A549 (cell line): ENCODE data around the gene ITFG1. TPM values are rescaled to one million over a fixed set of nuclear protein-coding genes. Genes with fewer than 3 reads are reported as not detected.
A peak's percentile ranks its signal among the peaks of the same experiment; 100 is the strongest.

ENCODE experiments used
- ATAC-seq, 2 experiments: fragments of 200-7000 bp in 1 of 2; fragments of >200 bp in 1 of 2; cut with Nextera tagmentation in 1 of 2; cut with Tn5 transposase in 1 of 2; 3 replicates each; pipeline versions ENCODE4 v1.8.0 to v1.9.1; 2018 to 2020; ENCODE audit warnings: mild to moderate bottlenecking in 1 of 2, moderate library complexity in 1 of 2
- CTCF ChIA-PET: fragments of 300-600 bp; sonication (Branson Sonifier 250); formaldehyde crosslinking; extraction: SDS; loops from one replicate; lab custom pipeline; 2021; ENCODE audit warnings: antibody characterized with exemption, inconsistent platforms; lab: Yijun Ruan, JAX
- POLR2A ChIA-PET: fragments of 350-600 bp; formaldehyde crosslinking; extraction: SDS; loops from one replicate; lab custom pipeline; 2021; ENCODE audit warnings: antibody characterized with exemption, inconsistent platforms; lab: Yijun Ruan, JAX
- DNase-seq, 2 experiments: peaks; one replicate each; pipeline versions ENCODE4 v3.0.0 to v3.0.0-alpha.2; 2011 to 2016; ENCODE audit warnings: low read depth in 1 of 2, low spot score in 1 of 2
- FAIRE-seq: peaks from 2 replicates; lab custom pipeline; 2011; peaks lifted over from hg19 to GRCh38; lab: Jason Lieb, UNC
- H3K27ac ChIP-seq, 2 experiments: fragments of >200 bp; sonication (Bioruptor Twin); formaldehyde crosslinking; 3 replicates each; pipeline ENCODE4 v1.5.1; 2016 to 2017
- H3K4me1 ChIP-seq: fragments of >200 bp; sonication (Bioruptor Twin); formaldehyde crosslinking; 3 replicates; pipeline ENCODE4 v1.6.1; 2016
- H3K4me2 ChIP-seq: fragments of >200 bp; sonication (Bioruptor Twin); formaldehyde crosslinking; 3 replicates; pipeline ENCODE4 v1.6.1; 2016
- H3K4me3 ChIP-seq: fragments of >200 bp; sonication (Bioruptor Twin); formaldehyde crosslinking; 3 replicates; pipeline ENCODE4 v1.5.1; 2016
- H3K9me3 ChIP-seq: fragments of >200 bp; sonication (Bioruptor Twin); formaldehyde crosslinking; 3 replicates; pipeline ENCODE4 v1.6.1; 2016
- CHD4 ChIP-seq: fragments of 200-600 bp; sonication (generic); IDR thresholded peaks from 2 replicates; pipeline ENCODE4 v1.6.1; 2016; ENCODE audit warnings: antibody characterized with exemption, mild to moderate bottlenecking, borderline replicate concordance
- EHF ChIP-seq: fragments of 250-450 bp; sonication (Bioruptor Pico); IDR thresholded peaks from 2 replicates; pipeline ENCODE4 v1.5.0; 2020; ENCODE audit warnings: mild to moderate bottlenecking
- EHMT2 ChIP-seq: fragments of 200-600 bp; sonication (generic); IDR thresholded peaks from 2 replicates; pipeline ENCODE4 v1.6.1; 2016; ENCODE audit warnings: antibody characterized with exemption, low read depth, mild to moderate bottlenecking, moderate library complexity
- EP300 ChIP-seq, 2 experiments: fragments of >200 bp; sonication (Bioruptor Twin); formaldehyde crosslinking; IDR thresholded peaks; 2 replicates in 1 of 2; 3 replicates in 1 of 2; pipeline ENCODE4 v1.6.1; 2016 to 2017
- ESRRA ChIP-seq: fragments of 150-350 bp; IDR thresholded peaks from 2 replicates; pipeline ENCODE4 v1.6.1; 2014; ENCODE audit warnings: mild to moderate bottlenecking, low read length, borderline replicate concordance
- FOSL2 ChIP-seq, 2 experiments: fragments of 450-650 bp in 1 of 2; fragments of >200 bp in 1 of 2; sonication (Bioruptor Twin) in 1 of 2; formaldehyde crosslinking; IDR thresholded peaks; 2 replicates each; pipeline versions ENCODE4 v1.5.0 to v1.6.1; 2016 to 2020; ENCODE audit warnings: mild to moderate bottlenecking in 1 of 2, moderate library complexity in 1 of 2
- FOXS1 ChIP-seq: fragments of 250-450 bp; sonication (Bioruptor Pico); IDR thresholded peaks from 2 replicates; pipeline ENCODE4 v1.5.0; 2020; ENCODE audit warnings: mild to moderate bottlenecking, moderate library complexity
- HOXA7 ChIP-seq: fragments of 250-450 bp; sonication (Bioruptor Pico); IDR thresholded peaks from 2 replicates; pipeline ENCODE4 v1.5.0; 2020; ENCODE audit warnings: mild to moderate bottlenecking, moderate library complexity
- HOXB13 ChIP-seq: fragments of 250-450 bp; sonication (Bioruptor Pico); IDR thresholded peaks from 2 replicates; pipeline ENCODE4 v1.5.0; 2020; ENCODE audit warnings: low read depth, mild to moderate bottlenecking, moderate library complexity
- HOXB5 ChIP-seq: fragments of 250-450 bp; sonication (Bioruptor Pico); IDR thresholded peaks from 2 replicates; pipeline ENCODE4 v1.5.0; 2020; ENCODE audit warnings: mild to moderate bottlenecking, moderate library complexity
- JUN ChIP-seq, 2 experiments: fragments of >200 bp; sonication (Bioruptor Twin); formaldehyde crosslinking; IDR thresholded peaks; 2 replicates in 1 of 2; 3 replicates in 1 of 2; pipeline ENCODE4 v1.6.1; 2016 to 2017
- KDM5A ChIP-seq: fragments of 200-600 bp; sonication (generic); IDR thresholded peaks from 2 replicates; pipeline ENCODE4 v1.6.1; 2016; ENCODE audit warnings: antibody characterized with exemption, mild to moderate bottlenecking
- MAFK ChIP-seq: fragments of 450-650 bp; IDR thresholded peaks from 2 replicates; pipeline ENCODE4 v1.6.1; 2014; ENCODE audit not compliant: partially characterized antibody
- NFE2L2 ChIP-seq: fragments of 150-350 bp; conservative IDR thresholded peaks from 2 replicates; pipeline ENCODE4 v1.6.1; 2014; ENCODE audit warnings: low read length
- PHF8 ChIP-seq: fragments of 200-600 bp; sonication (generic); IDR thresholded peaks from 2 replicates; pipeline ENCODE4 v1.6.1; 2016; ENCODE audit warnings: low read depth, mild to moderate bottlenecking, antibody characterized with exemption, moderate library complexity, borderline replicate concordance
- POLR2A ChIP-seq: IDR thresholded peaks from 2 replicates; pipeline ENCODE4 v1.6.1; 2012; ENCODE audit warnings: mild to moderate bottlenecking, low read length
- RAD21 ChIP-seq, 2 experiments: fragments of >200 bp in 1 of 2; sonication (Bioruptor Twin) in 1 of 2; formaldehyde crosslinking in 1 of 2; IDR thresholded peaks in 1 of 2; conservative IDR thresholded peaks in 1 of 2; 2 replicates in 1 of 2; 3 replicates in 1 of 2; pipeline ENCODE4 v1.6.1; 2012 to 2018; ENCODE audit warnings: inconsistent platforms in 1 of 2
- RFX5 ChIP-seq: fragments of 450-650 bp; IDR thresholded peaks from 2 replicates; pipeline ENCODE4 v1.7.1; 2014; ENCODE audit warnings: antibody characterized with exemption, mild to moderate bottlenecking, moderate library complexity
- SMC3 ChIP-seq: fragments of >200 bp; sonication (Bioruptor Twin); formaldehyde crosslinking; IDR thresholded peaks from 3 replicates; pipeline ENCODE4 v1.6.1; 2018; ENCODE audit warnings: inconsistent platforms
- SREBF2 ChIP-seq: fragments of 450-650 bp; IDR thresholded peaks from 2 replicates; pipeline ENCODE4 v1.6.1; 2014; ENCODE audit warnings: mild to moderate bottlenecking, moderate library complexity
- TP53 ChIP-seq: fragments of 250-450 bp; sonication (Bioruptor Pico); IDR thresholded peaks from 2 replicates; pipeline ENCODE4 v1.5.0; 2021; ENCODE audit warnings: mild to moderate bottlenecking, moderate library complexity
- ZC3H11A ChIP-seq: fragments of 450-650 bp; IDR thresholded peaks from 2 replicates; pipeline ENCODE4 v1.6.1; 2014; ENCODE audit warnings: antibody characterized with exemption, mild to moderate bottlenecking
- WGBS: methylation state at CpG from one replicate; pipeline ENCODE4 v1.1.6; 2017; ENCODE audit errors: missing lambda C conversion rate; 5-methylcytosine and 5-hydroxymethylcytosine counted together
- polyA plus RNA-seq, 4 experiments: library from polyadenylated mRNA; depleted of rRNA in 3 of 4; stranded (reverse); fragments of >200 nt; fragmentation: RNase III in 1 of 4; extraction: RNeasy Plus Mini Kit Qiagen cat#74134 plus additional on column Dnase treatment in 1 of 4; gene quantifications; 2 replicates in 3 of 4; 3 replicates in 1 of 4; pipeline ENCODE4 v1.2.3, GENCODE V29; 2011 to 2017
- TF ChIP-seq, protein P1 (sequence below): IDR thresholded peaks from 2 replicates; pipeline ENCODE4 v1.6.1; 2012
- TF ChIP-seq, protein P2 (sequence below): IDR thresholded peaks from 2 replicates; pipeline ENCODE4 v1.6.1; 2012
- TF ChIP-seq, protein P3 (sequence below): fragments of >200 bp; sonication (Bioruptor Twin); formaldehyde crosslinking; IDR thresholded peaks from 3 replicates; pipeline ENCODE4 v1.6.1; 2016
- TF ChIP-seq, protein P4 (sequence below): fragments of >200 bp; sonication (Bioruptor Twin); formaldehyde crosslinking; IDR thresholded peaks from 3 replicates; pipeline ENCODE4 v1.5.1; 2016
- TF ChIP-seq, protein P5 (sequence below): fragments of 450-650 bp; IDR thresholded peaks from 2 replicates; pipeline ENCODE4 v1.6.1; 2014; ENCODE audit warnings: antibody characterized with exemption
- TF ChIP-seq, protein P6 (sequence below): IDR thresholded peaks from 2 replicates; pipeline ENCODE4 v1.6.1; 2012; ENCODE audit warnings: low read depth, borderline replicate concordance

Gene ITFG1
- polyA plus RNA-seq, 2 of the 4 experiments (the other 2 are of a cell fraction): 32.9 to 112 TPM

DNA sequence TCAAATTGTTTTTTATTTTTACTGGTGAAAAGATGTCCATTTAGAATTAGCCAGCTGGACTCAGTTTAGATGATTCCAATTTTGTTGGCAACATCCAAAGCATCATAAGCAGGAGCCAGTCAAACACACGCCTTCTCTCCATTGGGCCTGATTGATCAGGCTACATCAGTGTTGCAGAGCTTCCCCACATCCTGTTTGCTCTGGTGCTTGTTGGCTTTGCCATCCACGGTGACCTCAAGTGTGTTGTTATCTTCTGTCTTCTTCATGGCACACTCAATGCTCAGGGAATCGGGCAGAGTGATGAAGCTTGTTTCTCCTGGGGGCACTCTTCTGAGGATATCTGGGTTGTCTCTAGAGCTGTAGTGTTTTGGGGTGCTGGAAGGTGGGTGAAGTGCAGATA, 310.8 kb downstream of the ITFG1 start (continued):
- TF ChIP-seq RFX5 (no peak), KDM5A (no peak), TP53 (CRISPR knock-in tag) (no peak), NFE2L2 (no peak), SREBF2 (no peak), EHMT2 (no peak), HOXA7 (CRISPR knock-in tag) (no peak), FOSL2 (IDR thresholded peaks at IDR 0.05) (no peak), FOSL2 (CRISPR knock-in tag; IDR thresholded peaks at IDR 0.05) (no peak), EHF (CRISPR knock-in tag) (no peak), MAFK (no peak), FOXS1 (CRISPR knock-in tag) (no peak)
- TF ChIP-seq, protein P1, sequence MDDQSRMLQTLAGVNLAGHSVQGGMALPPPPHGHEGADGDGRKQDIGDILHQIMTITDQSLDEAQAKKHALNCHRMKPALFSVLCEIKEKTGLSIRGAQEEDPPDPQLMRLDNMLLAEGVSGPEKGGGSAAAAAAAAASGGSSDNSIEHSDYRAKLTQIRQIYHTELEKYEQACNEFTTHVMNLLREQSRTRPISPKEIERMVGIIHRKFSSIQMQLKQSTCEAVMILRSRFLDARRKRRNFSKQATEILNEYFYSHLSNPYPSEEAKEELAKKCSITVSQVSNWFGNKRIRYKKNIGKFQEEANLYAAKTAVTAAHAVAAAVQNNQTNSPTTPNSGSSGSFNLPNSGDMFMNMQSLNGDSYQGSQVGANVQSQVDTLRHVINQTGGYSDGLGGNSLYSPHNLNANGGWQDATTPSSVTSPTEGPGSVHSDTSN: no peak

DNA sequence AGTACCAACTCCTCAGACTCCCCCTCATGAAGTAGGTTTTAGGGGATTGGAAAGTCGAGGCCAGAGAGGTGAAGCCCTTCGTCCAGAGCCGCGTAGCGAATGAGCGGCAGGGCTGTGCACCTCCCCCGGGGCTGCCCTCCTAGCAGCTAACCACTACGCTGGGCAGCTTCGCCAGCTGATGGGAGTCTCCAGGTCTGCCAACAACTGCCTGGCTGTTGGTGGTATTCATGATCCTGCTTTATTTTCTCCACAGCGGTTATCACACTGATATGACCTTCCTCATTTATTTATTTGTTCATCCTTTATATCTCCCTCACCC, 316.3 kb downstream of the ITFG1 start:
- 18% methylated on average over 10 of the region's 10 CpGs for WGBS
- ATAC-seq: peak; percentile 35 to 64
- FAIRE-seq: no peak
- POLR2A ChIA-PET: interaction anchor here (1.5 to 2.0 kb wide), 3 partner anchors 107 to 1020 kb away, joined by 3 to 19 read pairs (median 8); partner anchors contain the start of genes ITFG1 and PHKB
- Histone ChIP-seq H3K4me1 (peaks cover 12% of the 10 kb centered on the region; the same call in 2 of the 3 replicates), H3K4me3 (peak overlapping the region; percentile 69), H3K9me3 (no peaks in the 10 kb centered on the region)
- TF ChIP-seq EP300 (IDR thresholded peaks at IDR 0.05) (no peak), RAD21 (conservative IDR thresholded peaks at IDR 0.05 in 1 of 2, IDR thresholded peaks at IDR 0.05 in 1 of 2) (peak in 1 of 2 experiments; percentile 1; a peak in 1 of 5 replicates), CHD4 (no peak), JUN (IDR thresholded peaks at IDR 0.05) (no peak), ZC3H11A (no peak)
- TF ChIP-seq, protein P2, sequence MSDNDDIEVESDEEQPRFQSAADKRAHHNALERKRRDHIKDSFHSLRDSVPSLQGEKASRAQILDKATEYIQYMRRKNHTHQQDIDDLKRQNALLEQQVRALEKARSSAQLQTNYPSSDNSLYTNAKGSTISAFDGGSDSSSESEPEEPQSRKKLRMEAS: peak; percentile 58; the same call in 1 of the 2 replicates
- TF ChIP-seq, all 56 proteins: peak for 2
- CTCF ChIA-PET: interaction anchor here (0.8 to 6.0 kb wide), 28 partner anchors 8 to 1486 kb away, joined by 3 to 82 read pairs (median 4); no protein-coding TSS in a partner anchor
- no peak for DNase-seq
- H3K27ac ChIP-seq: peak overlapping the region; percentile 95 to 97
- peak overlapping the region; percentile 95 for H3K4me2 ChIP-seq

DNA sequence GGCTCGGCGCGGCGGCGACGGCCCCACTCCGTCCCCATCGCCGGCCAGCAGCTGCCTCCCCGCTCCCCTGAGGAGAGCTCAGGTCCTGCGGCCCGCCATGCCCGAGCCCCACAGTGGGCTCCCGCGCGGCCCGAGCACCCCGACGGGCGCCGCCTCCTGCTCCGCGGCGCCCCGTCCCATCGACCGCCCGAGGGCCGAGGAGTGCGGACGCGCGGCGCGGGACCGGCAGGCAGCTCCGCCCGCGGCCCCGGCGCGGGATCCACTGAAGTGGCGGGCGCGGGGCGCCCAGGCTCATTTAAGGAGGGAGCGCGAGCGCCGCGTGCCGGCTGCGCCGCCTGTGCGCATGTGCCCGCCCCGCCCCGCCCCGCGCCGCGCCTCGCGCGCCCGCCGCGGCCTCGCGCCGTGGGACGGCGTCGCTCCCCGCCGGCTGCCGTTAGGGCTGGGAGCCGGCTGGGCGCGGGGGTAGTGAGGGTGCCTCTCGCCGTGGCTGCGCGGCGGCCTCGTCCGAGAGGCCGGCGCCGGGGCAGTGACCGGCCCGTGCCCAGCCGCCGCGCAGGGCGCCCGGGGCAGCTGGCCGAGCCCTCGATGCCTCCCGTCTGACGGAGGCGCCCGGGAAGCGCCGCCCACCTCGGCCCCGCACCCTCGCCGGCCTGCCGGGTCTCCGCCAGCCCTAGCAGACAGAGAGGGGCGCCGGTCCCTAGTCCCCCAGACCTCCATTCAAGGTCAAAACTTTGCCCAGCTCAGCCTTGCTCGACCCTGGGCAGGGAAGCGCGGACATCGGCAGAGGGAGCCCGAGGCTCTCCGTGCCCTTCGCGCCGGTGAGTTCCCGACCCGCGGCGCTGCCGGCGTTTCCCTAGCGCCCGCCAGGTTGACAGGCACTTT, 316.9 kb downstream of the ITFG1 start, which contains the start of gene NETO2:
TSS of gene NETO2 (minus strand) at position 269 of the 882 bp plus-strand sequence. CDS start 333 bp downstream, outside the sequence.
- FAIRE-seq: no peak
- H3K4me1 ChIP-seq: peaks cover 17% of the 10 kb centered on the region; the same call in 2 of the 3 replicates
- H3K27ac ChIP-seq: peak within 1 kb of the TSS; percentile 95 to 97
- WGBS: no CpG with 5 or more reads among the region's 130 CpGs
- peak within 1 kb of the TSS; percentile 69 for H3K4me3 ChIP-seq
- ChIA-PET POLR2A (interaction anchor here (0.6 to 2.0 kb wide), 7 partner anchors 106 to 1021 kb away, joined by 3 to 19 read pairs (median 4); partner anchors contain the start of genes ITFG1 and PHKB), CTCF (interaction anchor here (0.5 to 6.0 kb wide), 51 partner anchors 8 to 1156 kb away, joined by 3 to 82 read pairs (median 4); partner anchors contain the start of genes ITFG1 and PHKB)
- no peaks in the 10 kb centered on the region for H3K9me3 ChIP-seq
- ATAC-seq: peak; percentile 74 to 75
- DNase-seq: peak; percentile 61 to 69
- H3K4me2 ChIP-seq: peak within 1 kb of the TSS; percentile 95
- TF ChIP-seq, protein P2: peak; percentile 40; the same call in 1 of the 2 replicates
- TF ChIP-seq, protein P3, sequence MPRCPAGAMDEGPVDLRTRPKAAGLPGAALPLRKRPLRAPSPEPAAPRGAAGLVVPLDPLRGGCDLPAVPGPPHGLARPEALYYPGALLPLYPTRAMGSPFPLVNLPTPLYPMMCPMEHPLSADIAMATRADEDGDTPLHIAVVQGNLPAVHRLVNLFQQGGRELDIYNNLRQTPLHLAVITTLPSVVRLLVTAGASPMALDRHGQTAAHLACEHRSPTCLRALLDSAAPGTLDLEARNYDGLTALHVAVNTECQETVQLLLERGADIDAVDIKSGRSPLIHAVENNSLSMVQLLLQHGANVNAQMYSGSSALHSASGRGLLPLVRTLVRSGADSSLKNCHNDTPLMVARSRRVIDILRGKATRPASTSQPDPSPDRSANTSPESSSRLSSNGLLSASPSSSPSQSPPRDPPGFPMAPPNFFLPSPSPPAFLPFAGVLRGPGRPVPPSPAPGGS: peak; percentile 87; the same call in 2 of the 3 replicates
- TF ChIP-seq, protein P4, sequence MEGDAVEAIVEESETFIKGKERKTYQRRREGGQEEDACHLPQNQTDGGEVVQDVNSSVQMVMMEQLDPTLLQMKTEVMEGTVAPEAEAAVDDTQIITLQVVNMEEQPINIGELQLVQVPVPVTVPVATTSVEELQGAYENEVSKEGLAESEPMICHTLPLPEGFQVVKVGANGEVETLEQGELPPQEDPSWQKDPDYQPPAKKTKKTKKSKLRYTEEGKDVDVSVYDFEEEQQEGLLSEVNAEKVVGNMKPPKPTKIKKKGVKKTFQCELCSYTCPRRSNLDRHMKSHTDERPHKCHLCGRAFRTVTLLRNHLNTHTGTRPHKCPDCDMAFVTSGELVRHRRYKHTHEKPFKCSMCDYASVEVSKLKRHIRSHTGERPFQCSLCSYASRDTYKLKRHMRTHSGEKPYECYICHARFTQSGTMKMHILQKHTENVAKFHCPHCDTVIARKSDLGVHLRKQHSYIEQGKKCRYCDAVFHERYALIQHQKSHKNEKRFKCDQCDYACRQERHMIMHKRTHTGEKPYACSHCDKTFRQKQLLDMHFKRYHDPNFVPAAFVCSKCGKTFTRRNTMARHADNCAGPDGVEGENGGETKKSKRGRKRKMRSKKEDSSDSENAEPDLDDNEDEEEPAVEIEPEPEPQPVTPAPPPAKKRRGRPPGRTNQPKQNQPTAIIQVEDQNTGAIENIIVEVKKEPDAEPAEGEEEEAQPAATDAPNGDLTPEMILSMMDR: peak; percentile 36; the same call in 2 of the 3 replicates
- TF ChIP-seq SMC3: peak; percentile 43; the same call in 2 of the 3 replicates
- TF ChIP-seq RAD21 (conservative IDR thresholded peaks at IDR 0.05 in 1 of 2, IDR thresholded peaks at IDR 0.05 in 1 of 2): peak; percentile 7 to 61; a peak in 4 of 5 replicates
- TF ChIP-seq, protein P5, sequence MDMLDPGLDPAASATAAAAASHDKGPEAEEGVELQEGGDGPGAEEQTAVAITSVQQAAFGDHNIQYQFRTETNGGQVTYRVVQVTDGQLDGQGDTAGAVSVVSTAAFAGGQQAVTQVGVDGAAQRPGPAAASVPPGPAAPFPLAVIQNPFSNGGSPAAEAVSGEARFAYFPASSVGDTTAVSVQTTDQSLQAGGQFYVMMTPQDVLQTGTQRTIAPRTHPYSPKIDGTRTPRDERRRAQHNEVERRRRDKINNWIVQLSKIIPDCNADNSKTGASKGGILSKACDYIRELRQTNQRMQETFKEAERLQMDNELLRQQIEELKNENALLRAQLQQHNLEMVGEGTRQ: no peak
- peak; percentile 73; the same call in 1 of the 2 replicates for TF ChIP-seq HOXB13 (CRISPR knock-in tag)
- TF ChIP-seq PHF8: peak; percentile 31
- TF ChIP-seq, protein P6, sequence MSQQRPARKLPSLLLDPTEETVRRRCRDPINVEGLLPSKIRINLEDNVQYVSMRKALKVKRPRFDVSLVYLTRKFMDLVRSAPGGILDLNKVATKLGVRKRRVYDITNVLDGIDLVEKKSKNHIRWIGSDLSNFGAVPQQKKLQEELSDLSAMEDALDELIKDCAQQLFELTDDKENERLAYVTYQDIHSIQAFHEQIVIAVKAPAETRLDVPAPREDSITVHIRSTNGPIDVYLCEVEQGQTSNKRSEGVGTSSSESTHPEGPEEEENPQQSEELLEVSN: peak; percentile 35; the same call in 1 of the 2 replicates
- peak; percentile 40; the same call in 1 of the 2 replicates for TF ChIP-seq HOXB5 (CRISPR knock-in tag)
- peak; percentile 46; the same call in 1 of the 2 replicates for TF ChIP-seq ESRRA
- TF ChIP-seq POLR2A: peak; percentile 89
